ENCODE measurements around the gene SNRNP200.

SNRNP200 gene

DNA sequence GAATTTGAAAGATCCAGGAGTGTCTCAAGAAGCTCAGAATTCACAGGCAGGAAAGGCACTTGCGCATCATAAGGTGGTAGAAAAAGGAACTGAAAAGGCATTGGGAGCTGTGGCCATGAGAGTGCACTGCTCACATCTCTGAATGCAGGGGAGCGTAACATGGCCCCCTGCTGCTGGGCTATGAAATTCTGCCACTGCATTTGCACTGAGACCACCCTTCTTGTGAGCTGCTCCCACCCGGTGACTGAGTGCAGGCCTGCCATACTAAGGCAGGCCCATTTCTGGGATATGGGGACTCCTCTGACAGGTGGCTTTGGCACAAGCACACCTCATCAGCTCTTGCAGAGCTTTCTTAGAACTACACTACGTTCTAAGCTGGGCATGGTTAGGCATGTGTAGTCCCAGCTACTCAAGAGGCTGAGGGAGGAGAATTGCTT, 71.4 kb downstream of the SNRNP200 start:
- TF ChIP-seq, protein P1, sequence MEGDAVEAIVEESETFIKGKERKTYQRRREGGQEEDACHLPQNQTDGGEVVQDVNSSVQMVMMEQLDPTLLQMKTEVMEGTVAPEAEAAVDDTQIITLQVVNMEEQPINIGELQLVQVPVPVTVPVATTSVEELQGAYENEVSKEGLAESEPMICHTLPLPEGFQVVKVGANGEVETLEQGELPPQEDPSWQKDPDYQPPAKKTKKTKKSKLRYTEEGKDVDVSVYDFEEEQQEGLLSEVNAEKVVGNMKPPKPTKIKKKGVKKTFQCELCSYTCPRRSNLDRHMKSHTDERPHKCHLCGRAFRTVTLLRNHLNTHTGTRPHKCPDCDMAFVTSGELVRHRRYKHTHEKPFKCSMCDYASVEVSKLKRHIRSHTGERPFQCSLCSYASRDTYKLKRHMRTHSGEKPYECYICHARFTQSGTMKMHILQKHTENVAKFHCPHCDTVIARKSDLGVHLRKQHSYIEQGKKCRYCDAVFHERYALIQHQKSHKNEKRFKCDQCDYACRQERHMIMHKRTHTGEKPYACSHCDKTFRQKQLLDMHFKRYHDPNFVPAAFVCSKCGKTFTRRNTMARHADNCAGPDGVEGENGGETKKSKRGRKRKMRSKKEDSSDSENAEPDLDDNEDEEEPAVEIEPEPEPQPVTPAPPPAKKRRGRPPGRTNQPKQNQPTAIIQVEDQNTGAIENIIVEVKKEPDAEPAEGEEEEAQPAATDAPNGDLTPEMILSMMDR (IDR thresholded peaks at IDR 0.05; ENCODE audit: extremely low read depth, insufficient read depth, missing control alignments), result peak; percentile 47
- peak; percentile 47 for DNase-seq (ENCODE audit: low spot score)
- in situ Hi-C loops (cut with MboI; ENCODE audit: low pct_unique_long_range_greater_than_20kb, low sequenced_read_pairs, unreplicated experiment), result no loop called here

DNA sequence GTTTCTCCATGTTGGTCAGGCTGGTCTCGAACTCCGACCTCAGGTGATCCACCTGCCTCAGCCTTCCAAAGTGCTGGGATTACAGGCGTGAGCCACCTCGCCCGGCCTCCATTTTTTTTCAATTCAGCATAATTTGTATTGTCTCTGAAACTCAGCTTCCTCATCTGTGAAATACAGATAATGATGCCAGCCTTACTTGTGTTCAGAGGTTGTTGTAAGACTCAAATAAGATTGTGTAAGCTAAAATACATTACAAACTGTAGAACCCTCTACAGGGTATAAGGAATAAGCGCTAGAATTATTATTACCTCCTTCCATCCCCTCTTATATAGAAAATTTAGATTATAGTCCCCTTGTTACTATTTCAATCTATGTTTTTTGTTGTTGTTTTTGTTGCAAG, 71.9 kb downstream of the SNRNP200 start:
- in situ Hi-C loops (cut with MboI; ENCODE audit: low pct_unique_long_range_greater_than_20kb, low sequenced_read_pairs, unreplicated experiment), result no loop called here
- TF ChIP-seq, protein P1 (IDR thresholded peaks at IDR 0.05; ENCODE audit: extremely low read depth, insufficient read depth, missing control alignments), result no peak
- no peak for DNase-seq (ENCODE audit: low spot score)

DNA sequence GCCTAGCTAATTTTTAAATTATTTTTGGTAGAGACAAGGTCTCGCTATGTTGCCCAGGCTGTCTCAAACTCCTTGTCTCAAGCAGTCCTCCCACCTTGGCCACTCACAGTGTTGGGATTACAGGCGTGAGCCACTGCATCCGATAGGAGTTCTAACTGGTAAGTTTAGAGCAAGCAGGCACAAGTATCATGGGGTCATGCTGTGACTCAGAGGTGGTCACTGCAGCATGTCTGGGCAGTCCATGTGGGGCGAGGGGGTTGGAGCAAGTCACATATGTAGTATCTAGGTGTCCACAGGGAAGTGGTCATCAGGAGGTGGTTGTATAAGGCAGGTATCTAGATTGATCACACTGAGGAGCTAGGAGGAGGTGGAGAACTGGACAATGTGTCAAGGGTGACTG, 74.0 kb downstream of the SNRNP200 start:
- in situ Hi-C loops (cut with MboI; ENCODE audit: low pct_unique_long_range_greater_than_20kb, low sequenced_read_pairs, unreplicated experiment), result no loop called here
- TF ChIP-seq, protein P1 (IDR thresholded peaks at IDR 0.05; ENCODE audit: extremely low read depth, insufficient read depth, missing control alignments), result no peak
- no peak for DNase-seq (ENCODE audit: low spot score)

DNA sequence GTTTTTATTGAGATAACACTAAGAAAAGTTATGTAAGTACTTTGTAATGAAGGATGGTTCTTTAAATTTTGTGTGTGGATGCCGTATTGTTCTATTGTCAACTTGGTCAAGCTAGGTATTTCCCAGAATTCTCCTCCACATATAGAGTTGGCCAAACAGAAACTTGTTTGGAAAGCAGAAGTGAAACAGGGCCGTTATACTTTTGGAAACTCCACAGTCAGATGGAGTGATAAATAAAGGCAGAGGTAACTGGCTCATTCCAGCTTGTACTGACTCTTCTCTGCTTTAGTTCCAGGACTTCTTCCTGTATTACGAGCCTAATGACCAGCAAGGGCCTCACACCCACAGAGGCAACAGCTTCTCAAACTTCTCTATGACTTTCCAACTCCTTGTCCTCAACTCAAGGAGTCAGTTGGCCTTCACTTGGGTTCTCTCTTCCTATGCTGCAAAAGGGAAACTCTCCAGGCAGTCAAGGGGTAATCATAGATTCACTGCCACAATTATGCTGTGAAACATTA, 80.3 kb downstream of the SNRNP200 start:
- TF ChIP-seq, protein P1 (IDR thresholded peaks at IDR 0.05; ENCODE audit: extremely low read depth, insufficient read depth, missing control alignments), result no peak
- in situ Hi-C loops (cut with MboI; ENCODE audit: low pct_unique_long_range_greater_than_20kb, low sequenced_read_pairs, unreplicated experiment), result no loop called here
- peak; percentile 38 for DNase-seq (ENCODE audit: low spot score)

Data from GM13977 (cell line).